Keratinocyte (primary cell): ENCODE measurements around the gene SYMPK. TPM values are rescaled to one million over a fixed set of nuclear protein-coding genes. Genes with fewer than 3 reads are reported as not detected.

Source experiments
- DNase-seq: peaks from one replicate; pipeline ENCODE4 v3.0.0-alpha.2; 2011; ENCODE audit warnings: low read depth, missing footprints, low spot score
- FAIRE-seq: peaks from 2 replicates; lab custom pipeline; 2011; peaks lifted over from hg19 to GRCh38; lab: Jason Lieb, UNC
- H2AFZ ChIP-seq: 2 replicates; pipeline ENCODE4 v1.6.0; 2012; ENCODE audit warnings: low read length, control low read depth, inconsistent platforms; ENCODE audit not compliant: control insufficient read depth
- H3K27ac ChIP-seq: 2 replicates; pipeline ENCODE4 v1.5.1; 2011; ENCODE audit warnings: low read length; ENCODE audit not compliant: control insufficient read depth, insufficient read depth
- H3K27me3 ChIP-seq: 3 replicates; pipeline ENCODE4 v1.6.0; 2011; ENCODE audit warnings: low read length; ENCODE audit not compliant: control insufficient read depth, insufficient read depth; ENCODE audit errors: extremely low read depth
- H3K36me3 ChIP-seq, 2 experiments: 2 replicates in 1 of 2; 3 replicates in 1 of 2; pipeline ENCODE4 v1.5.1; 2011; ENCODE audit warnings: low read length in 2 of 2, mild to moderate bottlenecking in 1 of 2; ENCODE audit not compliant: control insufficient read depth in 2 of 2, insufficient read depth in 2 of 2; ENCODE audit errors: extremely low read depth in 1 of 2
- H3K4me1 ChIP-seq: 3 replicates; pipeline ENCODE4 v1.5.1; 2011; ENCODE audit warnings: low read length; ENCODE audit not compliant: control insufficient read depth, insufficient read depth; ENCODE audit errors: extremely low read depth
- H3K4me2 ChIP-seq: 3 replicates; pipeline ENCODE4 v1.6.0; 2011; ENCODE audit warnings: low read depth, low read length; ENCODE audit not compliant: control insufficient read depth, insufficient read depth; ENCODE audit errors: extremely low read depth
- H3K4me3 ChIP-seq, 3 experiments: fragments of 200-600 bp in 1 of 3; sonication (generic) in 1 of 3; 2 replicates in 2 of 3; 3 replicates in 1 of 3; pipeline ENCODE4 v1.5.1; 2011 to 2016; ENCODE audit warnings: low read length in 3 of 3, mild to moderate bottlenecking in 3 of 3, control low read depth in 2 of 3, inconsistent platforms in 1 of 3, low read depth in 1 of 3, mixed read lengths in 1 of 3, mixed run types in 1 of 3, moderate library complexity in 1 of 3; ENCODE audit not compliant: control insufficient read depth in 2 of 3, insufficient read depth in 2 of 3; ENCODE audit errors: extremely low read depth in 1 of 3
- H3K79me2 ChIP-seq: 2 replicates; pipeline ENCODE4 v1.6.0; 2012; ENCODE audit warnings: low read length; ENCODE audit not compliant: control insufficient read depth, insufficient read depth
- H3K9ac ChIP-seq: 3 replicates; pipeline ENCODE4 v1.6.0; 2011; ENCODE audit warnings: low read length; ENCODE audit not compliant: control insufficient read depth, insufficient read depth; ENCODE audit errors: extremely low read depth
- H3K9me1 ChIP-seq: 3 replicates; pipeline ENCODE4 v1.6.0; 2011; ENCODE audit warnings: low read length; ENCODE audit not compliant: control insufficient read depth, insufficient read depth; ENCODE audit errors: extremely low read depth
- H3K9me3 ChIP-seq: 2 replicates; pipeline ENCODE4 v1.5.1; 2012; ENCODE audit warnings: low read depth, low read length; ENCODE audit not compliant: control insufficient read depth
- H4K20me1 ChIP-seq: 3 replicates; pipeline ENCODE4 v1.6.0; 2011; ENCODE audit warnings: low read length; ENCODE audit not compliant: control insufficient read depth, insufficient read depth; ENCODE audit errors: extremely low read depth
- CTCF ChIP-seq, 3 experiments: IDR thresholded peaks in 1 of 3; conservative IDR thresholded peaks in 1 of 3; optimal IDR thresholded peaks in 1 of 3; 2 replicates in 2 of 3; 3 replicates in 1 of 3; pipeline versions ENCODE3 to v1.5.1; 2011; ENCODE audit warnings: low read length in 3 of 3, mild to moderate bottlenecking in 3 of 3, moderate library complexity in 2 of 3, control low read depth in 1 of 3, inconsistent platforms in 1 of 3; ENCODE audit not compliant: insufficient read depth in 2 of 3; ENCODE audit errors: extremely low read depth in 1 of 3
- EZH2 ChIP-seq: IDR thresholded peaks from one replicate; pipeline ENCODE4 v1.6.1; 2012; ENCODE audit warnings: inconsistent platforms, mild to moderate bottlenecking, low read length, moderate library complexity
- dilution Hi-C: fragments of 300-500 bp; cut with MboI; formaldehyde crosslinking; loops from one replicate; pipeline ENCODE4 v1.7.0; 2020; ENCODE audit warnings: low sequenced_read_pairs; ENCODE audit not compliant: extremely low pct_ligation_motif_present
- polyA plus RNA-seq, 5 experiments: library from polyadenylated mRNA; depleted of rRNA in 3 of 5; stranded (reverse) in 3 of 5; stranded (forward) in 1 of 5; unstranded in 1 of 5; fragments of >200 nt; gene quantifications; 1 replicate in 1 of 5; 2 replicates in 3 of 5; 3 replicates in 1 of 5; pipeline versions ENCODE4 v1.2.1 to v1.2.3, GENCODE V29; 2011 to 2012; ENCODE audit warnings: missing spikeins in 2 of 5, low read depth in 1 of 5, low replicate concordance in 1 of 5

Gene SYMPK
- polyA plus RNA-seq, 1 donor (not counting 4 experiments of a cell fraction or from before 2014, with no cell fraction given) = 56.0 TPM

- Histone ChIP-seq H3K27ac (peak overlapping the region; percentile 94), H3K4me3 (peak overlapping the region; percentile 65 to 89 (median 82)), H2AFZ (peak overlapping the region; percentile 99), H4K20me1 (no peaks in the 10 kb centered on the region), H3K9me1 (no peaks in the 10 kb centered on the region), H3K9ac (peak overlapping the region; percentile 94), H3K9me3 (no peaks in the 10 kb centered on the region), H3K4me1 (peaks cover 14% of the 10 kb centered on the region), H3K79me2 (peaks cover 8% of the 10 kb centered on the region), H3K27me3 (peaks cover 7% of the 10 kb centered on the region), H3K36me3 (peaks cover 0 to 4% of the 10 kb centered on the region in 2 experiments), H3K4me2 (peak overlapping the region; percentile 96)
- DNase-seq = peak; percentile 76
- dilution Hi-C loops = no loop called here
- FAIRE-seq = peak; percentile 90
- TF ChIP-seq EZH2 = no peak
- no peak for TF ChIP-seq CTCF (optimal IDR thresholded peaks at IDR 0.05 in 1 of 3, IDR thresholded peaks at IDR 0.05 in 1 of 3, conservative IDR thresholded peaks at IDR 0.05 in 1 of 3; ENCODE audit: extremely low read depth in 1 of 3, insufficient read depth in 2 of 3, low read length in 3 of 3)
Measured at GRCh38 chr19:45886427-45887199, 23.7 kb upstream of the SYMPK start.

GRCh38 chr19:45885556-45886426, 22.8 kb upstream of the SYMPK start, which contains the start of gene IRF2BP1:
Gene IRF2BP1 (minus strand): TSS chr19:45886141. CDS start chr19:45885774, 367 bp downstream.
- H3K4me2 ChIP-seq = peak within 1 kb of the TSS; percentile 96
- peak within 1 kb of the TSS; percentile 65 to 89 (median 82) for H3K4me3 ChIP-seq
- peak within 1 kb of the TSS; percentile 99 for H2AFZ ChIP-seq
- H3K4me1 ChIP-seq = peaks cover 14% of the 10 kb centered on the region
- H3K79me2 ChIP-seq = peaks cover 8% of the 10 kb centered on the region
- dilution Hi-C loops = no loop called here
- no peaks in the 10 kb centered on the region for H4K20me1 ChIP-seq
- H3K9ac ChIP-seq = peak within 1 kb of the TSS; percentile 94
- no peaks in the 10 kb centered on the region for H3K9me1 ChIP-seq
- peak within 1 kb of the TSS; percentile 94 for H3K27ac ChIP-seq
- H3K27me3 ChIP-seq = peaks cover 7% of the 10 kb centered on the region
- FAIRE-seq (no peak), DNase-seq (peak; percentile 40)
- peaks cover 0 to 2% of the 10 kb centered on the region in 2 experiments for H3K36me3 ChIP-seq
- no peaks in the 10 kb centered on the region for H3K9me3 ChIP-seq
- TF ChIP-seq EZH2 (no peak), CTCF (optimal IDR thresholded peaks at IDR 0.05 in 1 of 3, IDR thresholded peaks at IDR 0.05 in 1 of 3, conservative IDR thresholded peaks at IDR 0.05 in 1 of 3; ENCODE audit: extremely low read depth in 1 of 3, insufficient read depth in 2 of 3, low read length in 3 of 3) (no peak)
